Kidney (tissue), 14 donors: Measurements from ENCODE around the gene BCL10. TPM values are rescaled to one million over a fixed set of nuclear protein-coding genes. Genes with fewer than 3 reads are reported as not detected.

Source experiments
- DNase-seq, 5 donors: peaks; one replicate each; pipeline ENCODE4 v3.0.0-alpha.2; 2013 to 2020
- FAIRE-seq: peaks from 2 replicates; lab custom pipeline; 2012; peaks lifted over from hg19 to GRCh38; lab: Jason Lieb, UNC
- H3K27ac ChIP-seq, 2 donors: one replicate each; pipeline ENCODE4 v1.7.0; 2013; ENCODE audit warnings: low read depth in 2 of 2, low read length in 2 of 2, inconsistent platforms in 1 of 2
- H3K27me3 ChIP-seq: one replicate; pipeline ENCODE4 v1.7.1; 2013; ENCODE audit warnings: low read length, inconsistent platforms; ENCODE audit not compliant: control insufficient read depth, insufficient read depth
- H3K36me3 ChIP-seq, 3 donors: one replicate each; pipeline versions ENCODE4 v1.7.0 to v1.7.1; 2013; ENCODE audit warnings: low read length in 3 of 3, control low read depth in 1 of 3, inconsistent platforms in 1 of 3; ENCODE audit not compliant: insufficient read depth in 3 of 3, control insufficient read depth in 2 of 3
- H3K4me1 ChIP-seq, 3 donors: one replicate each; pipeline versions ENCODE4 v1.7.0 to v1.7.1; 2013; ENCODE audit warnings: low read length in 3 of 3, inconsistent platforms in 1 of 3, low read depth in 1 of 3; ENCODE audit not compliant: control insufficient read depth in 2 of 3, insufficient read depth in 2 of 3
- H3K4me3 ChIP-seq, 3 donors: one replicate each; pipeline versions ENCODE4 v1.7.0 to v1.8.1; 2013; ENCODE audit warnings: low read length in 3 of 3, control low read depth in 1 of 3, inconsistent platforms in 1 of 3
- H3K9ac ChIP-seq, 3 donors: one replicate each; pipeline versions ENCODE4 v1.7.0 to v1.7.1; 2013; ENCODE audit warnings: low read length in 3 of 3, control low read depth in 1 of 3, inconsistent platforms in 1 of 3
- H3K9me3 ChIP-seq, 3 donors: one replicate each; pipeline versions ENCODE4 v1.7.0 to v1.7.1; 2013; ENCODE audit warnings: low read length in 3 of 3, control low read depth in 1 of 3, inconsistent platforms in 1 of 3; ENCODE audit not compliant: control insufficient read depth in 2 of 3, insufficient read depth in 1 of 3
- CTCF ChIP-seq: IDR thresholded peaks from 3 replicates; pipeline ENCODE4 v1.5.1; 2012; ENCODE audit warnings: mild to moderate bottlenecking, moderate library complexity, borderline replicate concordance; ENCODE audit not compliant: insufficient read depth; ENCODE audit errors: extremely low read depth
- intact Hi-C: fragments of 100-400 bp; cut with DNase I; formaldehyde crosslinking; loops from one replicate; pipeline ENCODE4 v1.11.1; 2022
- polyA plus RNA-seq: library from polyadenylated mRNA; stranded (reverse); fragments of 350-450 nt; fragmentation: Illumina TruSeq; extraction: RNeasy Lipid Tissue Mini Kit (QIAGEN cat#74804); gene quantifications from one replicate; pipeline ENCODE4 v1.2.3, GENCODE V29; 2014; ENCODE audit warnings: low read depth, low replicate concordance; ENCODE audit not compliant: insufficient read depth
- total RNA-seq: library from RNA; stranded (reverse); fragmentation: NEBNext Ultra II Directional; extraction: Animal tissue kit (Norgen Biotek cat#: 25700); gene quantifications from one replicate; pipeline ENCODE4 v1.2.1, GENCODE V29; 2021
- donor health status: control.
- donor health status: control.
- donor health status: control.
- donor health status: control.
- donor health status: control.
- donor health status: DM: yes; HTN: yes; CAD: no.
- donor health status: Normal renal cell carcinoma (clear cell type).

BCL10 gene
- total and polyA plus RNA-seq, 2 donors from 2014 or later: 7.8 to 27.1 TPM

- Histone ChIP-seq H3K27me3 (no peaks in the 10 kb centered on the region), H3K4me3 (no peak overlapping the region), H3K4me1 (peaks cover 0 to 3% (median 0%) of the 10 kb centered on the region in 3 donors), H3K27ac (no peak overlapping the region), H3K9me3 (no peaks in the 10 kb centered on the region), H3K36me3 (peaks cover 0 to 5% (median 5%) of the 10 kb centered on the region in 3 donors), H3K9ac (no peak overlapping the region)
- FAIRE-seq: no peak
- no peak for TF ChIP-seq CTCF
- intact Hi-C loops: no loop called here
- no peak for DNase-seq
These were observed 43.5 kb upstream of the BCL10 start for GRCh38 chr1:85319931-85320330.

GRCh38 chr1:85319491-85319890, 43.1 kb upstream of the BCL10 start:
- DNase-seq (no peak), FAIRE-seq (no peak)
- TF ChIP-seq CTCF: no peak
- Histone ChIP-seq H3K27ac (no peak overlapping the region), H3K4me1 (peaks cover 0 to 3% (median 0%) of the 10 kb centered on the region in 3 donors), H3K36me3 (peaks cover 0 to 5% (median 5%) of the 10 kb centered on the region in 3 donors), H3K4me3 (no peak overlapping the region), H3K9me3 (no peaks in the 10 kb centered on the region), H3K27me3 (no peaks in the 10 kb centered on the region), H3K9ac (no peak overlapping the region)
- intact Hi-C loops: no loop called here

GRCh38 chr1:85318217-85318616, 41.8 kb upstream of the BCL10 start:
- Histone ChIP-seq H3K4me1 (peaks cover 0 to 10% (median 6%) of the 10 kb centered on the region in 3 donors), H3K27me3 (no peaks in the 10 kb centered on the region), H3K9me3 (no peaks in the 10 kb centered on the region), H3K36me3 (peaks cover 0 to 5% (median 5%) of the 10 kb centered on the region in 3 donors), H3K4me3 (no peak overlapping the region), H3K9ac (no peak overlapping the region), H3K27ac (no peak overlapping the region)
- DNase-seq: no peak
- TF ChIP-seq CTCF: no peak
- intact Hi-C loops: no loop called here
- no peak for FAIRE-seq

- Histone ChIP-seq H3K9me3 (no peaks in the 10 kb centered on the region), H3K9ac (no peak overlapping the region), H3K27me3 (no peaks in the 10 kb centered on the region), H3K4me1 (peaks cover 0 to 10% (median 6%) of the 10 kb centered on the region in 3 donors), H3K4me3 (no peak overlapping the region), H3K27ac (no peak overlapping the region), H3K36me3 (peaks cover 0 to 5% (median 5%) of the 10 kb centered on the region in 3 donors)
- no peak for FAIRE-seq
- intact Hi-C loops: no loop called here
- DNase-seq: peak in 1 of 5 donors; percentile 30
- no peak for TF ChIP-seq CTCF
These were observed 41.1 kb upstream of the BCL10 start for GRCh38 chr1:85317560-85317959.
